NCI-H2227 (cell line): ENCODE data around the gene MYH6.
"Not testable (repeated sequence)": the region's sequence is repeated elsewhere in the genome, so short reads cannot be mapped to it uniquely, and the experiment has no call there.

Source experiments
- DNase-seq: peaks from one replicate; lab custom pipeline; 2025; ENCODE audit not compliant: unreplicated experiment; lab: John Stamatoyannopoulos, UW

MYH6 gene

DNA sequence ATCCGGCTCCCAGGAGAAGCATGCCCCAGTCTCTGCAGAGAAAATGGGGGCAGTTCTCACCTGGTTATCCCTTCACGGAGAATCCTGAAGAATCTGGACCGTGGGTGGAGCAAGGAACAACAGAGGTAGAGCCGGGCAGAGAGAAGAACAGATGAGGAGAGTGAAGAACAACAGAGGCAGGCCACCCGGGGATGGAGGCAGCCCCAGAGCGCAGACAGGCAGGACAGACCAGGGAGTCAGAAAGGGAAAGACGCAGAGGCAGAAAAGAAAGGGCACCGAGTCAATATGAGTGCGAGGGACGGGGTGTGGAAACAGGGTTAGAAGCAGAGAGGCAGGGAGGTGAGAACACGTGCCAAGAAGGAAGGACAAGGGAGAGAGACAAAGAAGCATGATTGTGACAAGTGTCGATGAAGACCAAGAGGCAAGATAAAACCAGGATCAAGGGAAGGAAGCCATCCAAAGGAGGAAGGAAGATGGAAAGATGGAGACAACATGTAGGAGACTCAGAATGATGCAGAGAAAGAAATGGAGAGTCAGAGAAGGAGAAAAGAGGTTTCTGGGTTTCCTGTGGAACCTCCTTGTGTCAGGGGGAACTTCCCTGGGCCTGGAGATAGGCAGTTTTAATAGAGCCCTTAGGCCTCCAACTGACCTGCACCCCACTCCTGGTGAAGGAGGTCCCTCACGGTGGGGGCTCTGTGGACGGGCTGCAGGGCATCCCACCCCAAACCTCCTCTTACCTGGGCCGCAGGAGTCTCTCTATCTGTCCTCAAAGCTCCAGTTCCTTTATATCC is at the start of gene MYH6:
Gene MYH6, minus strand, starts transcription at position 758 of the 791 bp plus-strand sequence. CDS start 1,050 bp downstream, outside the sequence.
- no peak for DNase-seq

DNA sequence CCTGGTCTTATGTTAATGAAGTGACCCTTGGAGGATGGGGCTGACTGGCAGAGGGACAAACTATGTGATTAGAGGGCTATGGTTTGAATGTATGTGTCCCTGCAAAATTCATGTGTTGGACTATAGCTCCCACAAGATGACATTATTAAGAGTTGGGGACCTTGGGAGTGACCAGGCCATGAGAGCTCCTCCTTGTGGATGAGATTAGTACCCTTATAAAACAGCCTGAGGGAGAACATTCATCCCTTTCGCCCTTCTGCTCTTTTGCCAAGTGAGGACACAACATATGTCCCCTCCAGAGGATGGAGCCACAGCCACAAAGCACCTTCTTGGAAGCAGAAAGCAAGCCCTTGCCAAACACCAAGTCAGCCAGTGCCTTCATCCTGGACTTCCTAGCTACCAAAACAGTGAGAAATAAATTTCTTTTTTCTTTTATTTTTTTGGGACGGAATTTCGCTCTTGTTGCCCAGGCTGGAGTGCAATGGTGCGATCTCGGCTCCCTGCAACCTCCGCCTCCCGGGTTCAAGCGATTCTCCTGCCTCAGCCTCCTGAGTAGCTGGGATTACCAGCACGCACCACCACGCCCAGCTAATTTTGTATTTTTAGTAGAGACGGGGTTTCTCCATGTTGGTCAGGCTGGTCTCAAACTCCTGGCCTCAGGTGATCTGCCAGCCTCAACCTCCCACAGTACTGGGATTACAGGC is 49.0 kb upstream of the MYH6 start:
- not testable (repeated sequence) for DNase-seq

DNA sequence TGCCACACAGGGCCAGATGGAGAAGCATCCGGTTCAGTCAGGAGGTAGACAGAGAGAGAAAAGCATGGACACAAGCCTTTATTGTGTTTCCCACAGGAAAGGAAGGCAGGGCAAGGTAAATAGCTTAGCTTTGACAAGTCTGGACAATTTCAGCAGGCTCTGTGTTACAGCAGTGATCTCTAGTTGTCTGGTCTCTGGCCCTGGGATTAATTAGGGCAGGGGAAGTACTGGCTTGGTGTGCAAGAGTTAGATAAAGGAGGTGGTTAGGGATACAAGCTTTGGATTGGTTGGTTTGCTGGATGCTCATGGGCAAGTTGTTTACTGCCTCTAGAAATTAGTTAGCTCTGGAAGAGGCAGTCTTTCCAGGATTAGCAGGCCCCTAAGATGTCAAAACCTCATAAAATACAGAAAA is 46.4 kb upstream of the MYH6 start:
- DNase-seq = no peak

DNA sequence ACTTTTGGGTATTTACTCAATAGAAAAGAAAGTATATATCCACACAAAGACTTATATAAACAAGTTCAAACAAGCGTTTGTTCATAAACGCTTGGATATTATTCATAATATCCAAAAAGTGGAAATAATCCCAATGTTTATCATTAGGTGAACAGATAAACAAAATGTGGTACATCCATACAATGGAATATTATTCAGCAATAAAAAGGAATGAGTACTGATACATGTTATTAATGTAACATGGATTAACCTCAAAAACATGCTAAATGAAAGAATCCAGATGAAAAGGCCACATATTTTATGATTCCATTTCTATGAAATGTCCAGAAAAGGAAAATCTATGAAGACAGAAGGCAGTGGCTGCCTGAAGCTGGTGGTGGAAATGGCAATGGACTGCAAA is 44.2 kb upstream of the MYH6 start:
- no peak for DNase-seq

DNA sequence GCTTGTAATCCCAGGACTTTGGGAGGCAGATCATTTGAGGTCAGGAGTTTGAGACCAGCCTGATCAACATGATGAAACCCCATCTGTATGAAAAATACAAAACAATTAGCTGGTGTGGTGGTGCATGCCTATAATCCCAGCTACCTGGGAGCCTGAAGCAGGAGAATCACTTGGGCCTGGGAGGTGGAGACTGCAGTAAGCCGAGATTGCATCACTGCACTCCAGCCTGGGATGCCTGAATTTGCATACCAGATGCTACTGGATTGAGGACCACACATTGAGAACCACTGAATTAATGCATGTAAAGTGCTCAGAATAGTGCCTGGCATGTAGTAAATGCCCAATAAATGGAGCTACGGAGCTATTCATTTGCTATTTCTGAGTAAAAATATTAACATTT is 42.3 kb upstream of the MYH6 start:
- DNase-seq = no peak

DNA sequence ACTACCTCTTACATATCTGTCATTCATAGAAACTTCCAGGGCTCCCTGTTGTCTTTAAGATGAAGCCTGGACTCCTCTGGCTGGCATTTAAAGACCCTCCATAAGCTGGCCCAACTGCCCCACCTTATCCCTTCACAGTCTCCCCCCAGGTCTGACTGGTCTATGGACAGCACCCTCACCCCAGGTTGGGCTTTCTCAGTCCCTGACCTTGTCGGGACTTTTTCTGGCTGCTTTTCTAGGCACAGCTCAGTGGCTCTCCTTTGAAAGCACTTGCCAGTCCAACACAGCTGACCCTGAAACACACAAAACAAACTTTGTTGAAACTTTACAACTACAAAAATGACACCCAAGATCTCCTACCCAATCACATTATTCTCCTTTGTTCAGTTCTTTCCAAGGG is 41.2 kb upstream of the MYH6 start:
- no peak for DNase-seq

DNA sequence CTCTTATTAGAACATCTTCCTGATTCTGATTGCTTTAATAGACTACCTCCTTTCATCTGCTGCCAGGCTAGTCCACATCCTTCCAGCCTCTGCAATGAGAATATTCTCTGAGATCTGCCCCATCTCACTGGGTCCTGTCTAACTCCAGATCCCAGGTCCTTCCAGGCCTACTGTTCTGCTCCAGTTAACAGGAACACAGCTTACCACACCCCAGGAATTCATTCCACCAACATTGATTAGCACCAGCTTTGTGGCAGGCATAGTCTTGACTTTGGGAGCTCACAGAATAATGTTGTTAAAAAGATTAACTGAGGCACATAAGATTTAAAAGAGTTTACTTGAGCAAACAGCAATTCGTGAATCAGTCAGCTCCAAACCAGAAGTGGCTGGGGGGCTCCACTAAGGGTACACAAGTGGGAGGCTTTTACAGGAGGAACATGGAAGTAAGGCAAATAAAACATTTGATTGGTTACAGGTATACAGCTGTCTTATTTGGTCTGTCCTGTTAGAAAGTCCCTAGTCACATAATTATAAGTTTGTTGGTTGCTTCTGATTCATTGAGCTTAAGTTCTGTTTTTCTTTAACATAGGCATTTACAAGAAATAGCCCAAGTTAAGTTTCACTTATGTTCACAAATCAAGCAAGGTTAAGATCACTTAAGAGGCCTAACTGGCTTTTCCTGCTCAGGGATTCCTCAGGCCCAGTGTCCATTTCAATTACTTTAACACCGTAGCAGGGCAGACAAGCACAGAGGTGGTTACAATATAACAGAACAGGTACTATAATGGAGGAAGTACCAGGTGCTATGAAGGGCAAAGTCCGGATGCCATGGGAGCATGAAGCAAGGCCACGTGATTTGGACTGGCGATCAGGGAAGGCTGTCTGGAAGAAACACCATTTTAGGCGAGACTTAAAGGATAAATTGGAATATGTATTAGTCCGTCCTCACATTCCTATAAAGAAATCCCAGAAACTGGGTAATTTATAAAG is 39.6 kb upstream of the MYH6 start:
- DNase-seq = no peak

DNA sequence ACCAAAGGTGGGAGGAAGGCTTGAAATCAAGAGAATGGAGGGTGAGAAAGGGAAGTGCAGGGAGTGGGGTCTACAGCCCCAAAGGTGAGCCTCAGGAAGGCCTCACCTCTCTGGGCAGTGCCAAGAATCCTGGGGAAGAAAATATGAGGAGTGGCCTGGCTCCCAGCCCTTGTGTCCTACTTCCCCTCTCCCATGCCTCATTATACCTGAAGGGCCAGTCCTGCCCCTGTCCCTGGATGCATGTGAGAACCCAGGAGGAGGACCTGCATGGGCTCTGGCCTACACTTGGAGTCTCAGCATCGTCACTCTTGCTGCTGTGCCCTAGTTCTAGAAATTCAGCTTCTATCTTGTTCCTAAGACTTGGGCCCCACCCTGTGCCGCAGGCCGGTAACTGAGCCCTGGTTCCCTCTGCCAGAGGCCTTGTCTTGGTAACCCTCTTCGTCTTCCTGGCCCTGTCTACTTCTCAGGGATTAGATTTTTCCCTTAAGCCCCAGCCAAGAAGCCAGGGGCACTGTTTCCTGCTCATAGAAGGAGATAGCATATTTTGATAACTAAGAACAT is 38.3 kb upstream of the MYH6 start:
- no peak for DNase-seq

DNA sequence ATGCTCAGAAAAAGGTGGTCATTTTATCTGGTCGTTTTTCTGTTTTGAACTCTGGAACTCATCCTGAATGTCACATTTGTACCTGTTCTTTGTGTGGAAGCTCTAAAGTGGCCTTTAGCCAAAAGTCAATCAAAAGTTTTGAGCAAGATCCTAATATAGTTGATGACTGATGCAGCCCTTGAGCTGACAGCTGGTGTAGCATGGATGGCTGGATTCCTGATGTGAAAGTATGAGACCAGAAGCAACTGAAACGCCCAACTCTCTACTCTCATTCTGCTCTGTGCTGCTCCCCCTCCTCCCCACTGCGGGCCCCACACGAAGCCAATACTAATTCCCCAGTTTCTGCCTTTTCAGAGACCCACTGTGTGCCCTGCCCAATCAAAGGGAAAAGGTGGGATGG is 37.7 kb upstream of the MYH6 start:
- DNase-seq = no peak

DNA sequence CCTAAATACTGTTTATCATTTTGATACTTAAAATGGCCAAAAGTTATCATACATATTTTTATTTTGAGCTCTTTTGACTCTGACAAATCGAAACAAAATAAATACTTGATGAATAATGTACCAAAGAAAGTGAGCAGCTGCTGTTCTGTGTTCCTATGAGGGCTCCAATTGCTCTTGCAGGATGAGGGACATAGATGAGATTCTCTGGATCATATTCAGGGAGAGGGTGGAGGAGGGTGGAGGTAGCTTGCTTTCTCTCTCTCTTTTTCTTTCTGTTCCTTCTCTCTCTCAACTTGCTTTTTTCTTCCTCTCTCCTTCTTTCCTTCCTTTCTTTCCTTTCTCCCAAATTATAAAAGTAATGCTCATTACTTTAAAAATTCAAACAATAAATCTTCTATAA is 36.2 kb upstream of the MYH6 start:
- no peak for DNase-seq

DNA sequence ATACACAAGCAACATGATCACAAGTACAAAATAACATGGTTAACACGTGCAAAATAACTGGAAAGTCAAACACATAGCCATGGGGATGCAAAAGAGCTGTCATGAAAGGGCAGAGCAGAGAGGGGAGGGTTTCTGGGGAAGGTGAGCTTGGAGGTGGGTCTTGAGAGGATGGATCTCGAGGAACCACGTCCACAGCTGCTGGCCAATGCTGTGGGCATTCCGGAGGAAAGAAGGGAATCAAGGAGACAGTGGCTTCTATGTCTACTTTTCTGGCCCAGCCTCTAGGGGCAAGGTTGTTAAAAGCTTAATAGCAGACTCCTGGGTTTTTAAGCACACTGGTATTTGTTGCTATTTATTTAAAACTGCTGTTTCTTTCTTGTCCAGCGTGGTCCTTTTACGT is 35.8 kb upstream of the MYH6 start:
- no peak for DNase-seq

DNA sequence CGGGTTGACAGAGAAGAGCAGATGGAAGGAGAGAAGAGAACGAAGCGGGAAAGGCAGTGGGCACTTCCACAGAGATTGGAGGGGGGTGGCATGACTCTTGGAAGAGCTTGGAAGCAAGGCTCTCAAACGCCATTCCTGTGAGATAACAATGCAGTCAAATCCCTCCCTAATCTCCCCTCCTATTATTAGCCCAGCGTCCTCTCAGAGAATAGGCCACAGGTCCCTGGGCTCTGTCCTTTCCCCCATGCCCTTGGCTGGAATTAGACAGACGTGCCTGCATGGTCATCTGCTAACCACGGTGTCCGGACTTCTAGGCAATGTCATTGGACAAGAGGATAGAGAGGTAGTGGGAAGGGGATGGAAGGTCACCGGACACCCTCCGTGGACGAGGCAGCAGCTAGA is 35.3 kb upstream of the MYH6 start:
- no peak for DNase-seq

DNA sequence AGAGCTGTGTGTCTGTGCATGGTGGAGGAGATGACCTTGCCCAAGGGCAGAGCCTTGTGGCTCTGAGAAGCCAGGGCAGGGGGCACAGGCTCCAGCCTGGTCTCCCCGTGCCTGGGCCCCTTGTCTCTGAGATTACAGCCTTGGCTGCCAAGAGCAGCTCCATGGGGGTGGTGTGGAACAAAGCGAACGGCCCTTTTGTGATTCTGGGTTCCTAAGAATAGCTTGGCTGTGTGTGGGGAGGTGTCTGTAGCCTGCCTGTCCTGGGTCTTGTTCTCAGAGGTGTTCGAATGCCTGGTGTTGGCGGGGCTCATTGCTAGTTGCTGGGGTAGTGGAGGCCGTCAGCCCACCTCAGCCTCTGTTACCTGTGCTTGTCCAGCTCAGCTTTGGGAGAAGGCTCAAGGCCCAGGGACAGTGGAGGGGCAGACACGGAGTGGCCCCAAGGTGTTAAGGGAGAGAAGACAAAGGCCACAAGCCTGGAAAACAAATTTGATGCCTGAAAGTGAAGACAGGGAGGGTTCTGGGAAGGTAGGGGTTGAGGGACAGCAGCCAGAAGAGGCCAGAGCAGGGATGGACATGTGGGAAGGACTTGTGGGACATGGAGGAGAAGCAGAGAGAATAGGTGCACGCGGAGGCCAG is 34.8 kb upstream of the MYH6 start:
- no peak for DNase-seq

DNA sequence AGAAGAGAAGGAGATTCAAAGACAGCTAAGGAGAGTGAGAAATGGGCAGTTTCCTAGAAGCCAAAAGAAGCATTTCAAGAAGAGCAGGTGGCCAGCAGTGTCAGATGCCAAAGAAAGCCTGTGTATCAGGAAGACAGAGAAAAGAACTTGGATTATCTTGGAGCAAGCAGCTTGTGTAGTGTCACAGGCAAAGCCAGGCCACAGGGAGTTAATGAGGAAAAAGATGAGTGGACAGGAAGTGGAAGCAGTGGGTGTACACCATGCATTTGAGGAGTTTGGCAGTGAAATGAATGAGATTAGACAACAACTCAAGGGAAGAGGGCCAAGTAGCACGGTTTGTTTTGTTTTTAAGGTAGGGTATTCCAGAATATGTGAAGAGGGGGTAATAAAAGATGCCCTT is 33.0 kb upstream of the MYH6 start:
- DNase-seq = no peak

DNA sequence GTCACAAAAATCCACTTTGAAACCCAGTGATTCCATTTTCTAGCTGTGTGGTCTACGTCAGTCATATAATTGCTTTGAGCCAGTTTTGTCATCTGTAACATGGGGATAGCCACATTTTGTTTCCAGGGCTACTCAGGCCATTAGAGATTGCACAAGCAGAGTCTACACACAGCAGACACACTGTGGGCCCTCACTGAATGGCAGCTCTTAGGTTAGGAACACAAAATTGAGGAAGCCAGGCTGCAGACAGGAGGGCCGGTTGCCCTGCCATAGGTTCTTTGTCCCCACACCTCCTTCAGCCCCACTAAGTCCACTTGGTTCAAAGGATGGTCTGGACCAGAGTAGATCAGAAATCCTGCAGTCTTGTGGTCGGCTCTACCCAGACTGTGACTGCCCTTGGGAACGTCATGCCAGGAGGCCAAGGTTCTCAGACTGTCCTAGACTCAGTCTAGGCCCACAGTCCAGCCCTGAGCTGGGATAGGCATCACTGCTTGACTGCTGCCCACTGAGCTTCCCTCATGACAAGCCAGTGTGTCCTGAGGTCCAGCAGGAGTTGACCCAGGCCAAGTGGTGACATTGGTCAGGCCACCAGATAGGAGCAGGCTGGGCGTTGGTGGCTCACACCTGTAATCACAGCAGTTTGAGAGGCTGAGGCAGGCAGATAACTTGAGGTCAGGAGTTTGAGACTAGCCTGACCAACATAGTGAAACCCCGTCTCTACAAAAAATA is 31.2 kb upstream of the MYH6 start:
- DNase-seq = no peak

DNA sequence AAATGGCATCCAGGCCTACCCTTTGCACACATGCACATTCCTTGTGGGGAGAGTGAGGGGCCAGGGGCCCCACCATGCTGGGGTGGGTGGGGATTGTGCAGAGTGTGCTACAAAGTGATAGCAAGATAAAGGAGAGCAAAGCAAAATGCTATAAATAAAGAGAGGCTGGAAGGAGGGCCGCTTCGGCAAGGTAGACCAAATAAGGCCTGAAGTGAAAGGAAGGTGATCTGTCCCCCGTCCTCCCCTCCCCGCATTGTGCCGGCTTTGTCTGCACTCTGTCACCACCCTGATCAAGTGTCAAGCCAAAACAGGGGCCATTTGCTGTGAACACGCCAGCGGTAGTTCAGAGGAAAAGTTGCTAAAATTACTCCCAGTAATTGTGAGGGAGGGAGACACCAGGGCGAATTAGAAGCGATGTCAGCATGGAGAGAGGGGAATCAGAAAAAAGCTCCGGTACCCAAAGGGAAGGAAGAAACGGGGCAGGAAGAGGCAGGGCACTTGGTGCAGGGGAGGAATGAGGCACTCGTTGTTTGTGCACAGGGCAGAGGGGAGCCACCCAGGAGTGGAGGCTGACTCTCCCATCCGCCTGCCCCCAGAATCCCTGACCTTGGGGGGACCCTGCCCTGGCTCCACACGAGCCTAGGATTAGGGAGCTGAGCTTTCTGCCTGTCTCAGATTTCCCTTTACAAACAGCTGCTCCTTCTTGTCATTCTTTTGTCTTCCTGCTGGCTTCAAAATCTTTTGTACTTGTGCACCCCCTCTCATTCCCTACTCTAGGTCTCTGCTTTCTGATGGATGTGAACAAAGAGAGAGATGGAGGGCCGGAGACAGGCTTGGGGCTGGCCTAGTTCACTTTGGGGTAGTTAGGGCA is 30.3 kb upstream of the MYH6 start:
- DNase-seq = no peak

DNA sequence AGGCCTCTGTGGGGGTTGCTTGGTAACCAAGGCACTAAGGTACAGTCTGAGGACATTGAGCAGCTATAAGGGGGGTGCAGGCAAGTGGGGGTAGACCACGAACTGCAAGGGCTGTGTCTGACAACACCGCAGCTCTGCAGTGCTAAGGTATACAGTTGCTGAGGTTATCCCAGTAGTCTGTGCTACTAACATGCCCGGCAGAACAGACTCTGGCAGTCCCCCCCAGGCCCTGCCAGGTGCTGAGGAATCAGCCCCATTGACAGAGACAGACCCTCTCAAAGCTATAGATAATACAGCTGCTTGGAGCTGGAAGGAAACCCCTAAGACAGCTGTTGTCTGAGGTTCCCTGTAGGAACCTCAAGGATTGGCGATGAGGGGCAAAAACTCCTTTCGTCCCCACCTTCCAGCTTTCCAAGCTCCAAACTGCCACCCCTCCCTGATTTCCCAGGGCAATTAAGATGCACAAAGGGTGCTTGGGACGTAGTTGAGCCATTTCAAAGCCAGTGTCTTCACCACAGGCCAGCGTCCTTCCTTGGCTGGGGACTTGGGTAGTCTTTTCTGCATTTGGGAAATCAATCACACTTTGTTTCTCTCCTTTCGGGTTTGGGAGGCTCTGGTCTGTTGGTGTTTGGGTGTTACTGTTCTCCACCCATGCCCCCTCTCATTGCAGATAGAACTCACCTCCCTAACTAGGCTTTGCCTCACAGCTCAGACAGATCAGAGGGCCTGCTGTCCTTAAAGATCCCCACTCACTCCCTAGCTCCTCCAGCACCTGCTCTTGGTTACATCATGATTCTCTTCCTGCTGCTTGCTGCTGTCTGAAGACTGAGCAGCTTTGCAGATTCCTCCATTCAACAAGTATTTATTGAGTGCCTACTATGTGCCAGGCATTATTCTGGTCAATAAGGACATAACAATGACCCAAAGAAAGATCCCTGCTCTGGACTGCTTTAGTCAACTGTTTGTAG is 29.3 kb upstream of the MYH6 start:
- no peak for DNase-seq
